Mesendoderm (in vitro differentiated cells): Measurements from ENCODE around the gene IFNG.
A peak's percentile ranks its signal among the peaks of the same experiment; 100 is the strongest.
"Not testable (repeated sequence)": the region's sequence is repeated elsewhere in the genome, so short reads cannot be mapped to it uniquely, and the experiment has no call there.

Experiments
- DNase-seq: peaks from one replicate; pipeline ENCODE4 v3.0.0; 2013
- H2AK5ac ChIP-seq: 2 replicates; pipeline ENCODE4 v1.6.1; 2013; ENCODE audit warnings: low read length, inconsistent platforms
- H2BK120ac ChIP-seq: 2 replicates; pipeline ENCODE4 v1.6.1; 2013; ENCODE audit warnings: low read depth, mild to moderate bottlenecking, low read length, moderate library complexity, mixed read lengths
- H2BK15ac ChIP-seq: replicated peaks from 2 replicates; pipeline ENCODE4 v1.6.1; 2013; ENCODE audit warnings: low read depth, mild to moderate bottlenecking, moderate library complexity
- H2BK5ac ChIP-seq: 2 replicates; pipeline ENCODE4 v1.6.1; 2013; ENCODE audit warnings: low read length, inconsistent platforms
- H3K18ac ChIP-seq: 2 replicates; pipeline ENCODE4 v1.6.1; 2013; ENCODE audit warnings: mild to moderate bottlenecking, low read length, mixed read lengths
- H3K23ac ChIP-seq: one replicate; pipeline ENCODE4 v1.6.1; 2013; ENCODE audit warnings: low read length
- H3K27ac ChIP-seq: 2 replicates; pipeline ENCODE4 v1.5.1; 2013; ENCODE audit warnings: low read depth, mild to moderate bottlenecking, inconsistent platforms, low read length, moderate library complexity
- H3K27me3 ChIP-seq: 2 replicates; pipeline ENCODE4 v1.6.1; 2013; ENCODE audit warnings: low read length, control low read depth, mild to moderate bottlenecking, inconsistent platforms; ENCODE audit not compliant: insufficient read depth, poor library complexity
- H3K36me3 ChIP-seq: 2 replicates; pipeline ENCODE4 v1.6.1; 2013; ENCODE audit warnings: low read length, inconsistent platforms; ENCODE audit not compliant: control insufficient read depth, insufficient read depth
- H3K4ac ChIP-seq: one replicate; pipeline ENCODE4 v1.6.1; 2013; ENCODE audit warnings: low read depth, mild to moderate bottlenecking, low read length, moderate library complexity
- H3K4me1 ChIP-seq: 2 replicates; pipeline ENCODE4 v1.6.1; 2013; ENCODE audit warnings: low read depth, low read length, inconsistent platforms; ENCODE audit not compliant: control insufficient read depth
- H3K4me2 ChIP-seq: 2 replicates; pipeline ENCODE4 v1.6.1; 2013; ENCODE audit warnings: low read length
- H3K4me3 ChIP-seq: 2 replicates; pipeline ENCODE4 v1.5.1; 2013; ENCODE audit warnings: mild to moderate bottlenecking, low read length
- H3K56ac ChIP-seq: one replicate; pipeline ENCODE4 v1.6.1; 2013; ENCODE audit warnings: low read length
- H3K79me1 ChIP-seq: 2 replicates; pipeline ENCODE4 v1.6.1; 2013; ENCODE audit warnings: low read length, inconsistent platforms
- H3K79me2 ChIP-seq: 2 replicates; pipeline ENCODE4 v1.6.1; 2013; ENCODE audit warnings: mild to moderate bottlenecking, low read length; ENCODE audit not compliant: control insufficient read depth, insufficient read depth
- H3K9ac ChIP-seq: 2 replicates; pipeline ENCODE4 v1.6.1; 2013; ENCODE audit warnings: low read length, inconsistent platforms
- H4K5ac ChIP-seq: one replicate; pipeline ENCODE4 v1.6.1; 2013; ENCODE audit warnings: low read length
- H4K8ac ChIP-seq: one replicate; pipeline ENCODE4 v1.6.1; 2013; ENCODE audit warnings: low read depth, mild to moderate bottlenecking, control low read depth, low read length, moderate library complexity
- WGBS: extraction: QIAGEN DNeasy Blood & Tissue Kit; methylation state at CpG from one replicate; pipeline ENCODE4 v1.1.7; 2013; ENCODE audit warnings: low lambda C conversion rate, missing lambda C conversion rate; ENCODE audit not compliant: insufficient coverage; ENCODE audit errors: extremely low coverage; 5-methylcytosine and 5-hydroxymethylcytosine counted together

The IFNG gene

GRCh38 chr12:68175557-68176061 lies 16.1 kb upstream of the IFNG start:
- no peak overlapping the region for H3K23ac ChIP-seq
- no peak overlapping the region for H3K9ac ChIP-seq
- H2BK120ac ChIP-seq = no peak overlapping the region
- no peak overlapping the region for H2BK5ac ChIP-seq
- H4K8ac ChIP-seq = no peak overlapping the region
- H3K79me2 ChIP-seq = no peaks in the 10 kb centered on the region
- H3K4me1 ChIP-seq = no peaks in the 10 kb centered on the region
- H2AK5ac ChIP-seq = no peak overlapping the region
- no peak overlapping the region for H3K4me2 ChIP-seq
- H3K27me3 ChIP-seq = no peaks in the 10 kb centered on the region
- WGBS = no CpG with 5 or more reads among the region's 4 CpGs
- DNase-seq = peak; percentile 39
- H2BK15ac ChIP-seq = no peak overlapping the region
- H3K4ac ChIP-seq = no peak overlapping the region
- H3K36me3 ChIP-seq = no peaks in the 10 kb centered on the region
- H3K56ac ChIP-seq = no peak overlapping the region
- no peak overlapping the region for H3K27ac ChIP-seq
- no peak overlapping the region for H4K5ac ChIP-seq
- H3K18ac ChIP-seq = no peak overlapping the region
- no peaks in the 10 kb centered on the region for H3K79me1 ChIP-seq
- H3K4me3 ChIP-seq = no peak overlapping the region

GRCh38 chr12:68174761-68175160 lies 15.2 kb upstream of the IFNG start:
- H3K56ac ChIP-seq, H2BK15ac ChIP-seq, H3K4me1 ChIP-seq, H3K36me3 ChIP-seq, H3K4me3 ChIP-seq, DNase-seq, H2AK5ac ChIP-seq, H3K9ac ChIP-seq, H3K79me1 ChIP-seq, H4K8ac ChIP-seq, H3K27me3 ChIP-seq, H3K79me2 ChIP-seq, H3K23ac ChIP-seq, H3K4ac ChIP-seq, H2BK120ac ChIP-seq, H3K4me2 ChIP-seq, H4K5ac ChIP-seq, H3K27ac ChIP-seq, H3K18ac ChIP-seq, H2BK5ac ChIP-seq: not testable (repeated sequence)
- WGBS = no CpG with 5 or more reads among the region's 3 CpGs

- no peaks in the 10 kb centered on the region for H3K27me3 ChIP-seq
- no peak overlapping the region for H2BK15ac ChIP-seq
- H3K27ac ChIP-seq = no peak overlapping the region
- no peak overlapping the region for H2AK5ac ChIP-seq
- H2BK5ac ChIP-seq = no peak overlapping the region
- H3K4ac ChIP-seq = no peak overlapping the region
- H3K4me2 ChIP-seq = no peak overlapping the region
- H4K5ac ChIP-seq = no peak overlapping the region
- no peak overlapping the region for H2BK120ac ChIP-seq
- no peak overlapping the region for H3K9ac ChIP-seq
- no peaks in the 10 kb centered on the region for H3K36me3 ChIP-seq
- H4K8ac ChIP-seq = no peak overlapping the region
- no peak overlapping the region for H3K23ac ChIP-seq
- no peaks in the 10 kb centered on the region for H3K79me1 ChIP-seq
- H3K56ac ChIP-seq = no peak overlapping the region
- no peak overlapping the region for H3K18ac ChIP-seq
- DNase-seq = no peak
- H3K4me3 ChIP-seq = no peak overlapping the region
- H3K79me2 ChIP-seq = no peaks in the 10 kb centered on the region
- no peaks in the 10 kb centered on the region for H3K4me1 ChIP-seq
Observed at GRCh38 chr12:68173792-68174191, 14.3 kb upstream of the IFNG start.

GRCh38 chr12:68170726-68171125 lies 11.2 kb upstream of the IFNG start:
- Histone ChIP-seq H2AK5ac (no peak overlapping the region), H3K23ac (no peak overlapping the region), H3K36me3 (no peaks in the 10 kb centered on the region), H4K8ac (no peak overlapping the region), H3K4me1 (no peaks in the 10 kb centered on the region), H3K9ac (no peak overlapping the region), H3K4ac (no peak overlapping the region), H3K4me3 (no peak overlapping the region), H2BK120ac (no peak overlapping the region), H3K18ac (no peak overlapping the region), H4K5ac (no peak overlapping the region), H3K56ac (no peak overlapping the region), H2BK5ac (no peak overlapping the region), H3K79me2 (no peaks in the 10 kb centered on the region), H2BK15ac (no peak overlapping the region), H3K79me1 (no peaks in the 10 kb centered on the region), H3K27me3 (no peaks in the 10 kb centered on the region), H3K4me2 (no peak overlapping the region), H3K27ac (no peak overlapping the region)
- no CpG with 5 or more reads among the region's 2 CpGs for WGBS
- DNase-seq = no peak

- no peak overlapping the region for H3K23ac ChIP-seq
- H3K18ac ChIP-seq = no peak overlapping the region
- H3K36me3 ChIP-seq = no peaks in the 10 kb centered on the region
- no peak overlapping the region for H3K9ac ChIP-seq
- no peak overlapping the region for H3K4ac ChIP-seq
- WGBS = no CpG with 5 or more reads among the region's 1 CpG
- H3K79me1 ChIP-seq = no peaks in the 10 kb centered on the region
- no peak overlapping the region for H4K5ac ChIP-seq
- no peak overlapping the region for H2AK5ac ChIP-seq
- no peak overlapping the region for H4K8ac ChIP-seq
- H3K56ac ChIP-seq = no peak overlapping the region
- no peaks in the 10 kb centered on the region for H3K4me1 ChIP-seq
- H3K4me2 ChIP-seq = no peak overlapping the region
- no peak overlapping the region for H2BK5ac ChIP-seq
- H2BK120ac ChIP-seq = no peak overlapping the region
- no peaks in the 10 kb centered on the region for H3K27me3 ChIP-seq
- no peak for DNase-seq
- H2BK15ac ChIP-seq = no peak overlapping the region
- no peak overlapping the region for H3K27ac ChIP-seq
- H3K79me2 ChIP-seq = no peaks in the 10 kb centered on the region
- H3K4me3 ChIP-seq = no peak overlapping the region
Observed at GRCh38 chr12:68169213-68169889, 9.8 kb upstream of the IFNG start.

- Histone ChIP-seq H3K36me3 (no peaks in the 10 kb centered on the region), H2BK15ac (no peak overlapping the region), H2BK5ac (no peak overlapping the region), H3K4me3 (no peak overlapping the region), H3K4me2 (no peak overlapping the region), H4K8ac (no peak overlapping the region), H3K4ac (no peak overlapping the region), H3K56ac (no peak overlapping the region), H3K9ac (no peak overlapping the region), H3K23ac (no peak overlapping the region), H3K4me1 (no peaks in the 10 kb centered on the region), H3K18ac (no peak overlapping the region), H2AK5ac (no peak overlapping the region), H3K79me1 (no peaks in the 10 kb centered on the region), H2BK120ac (no peak overlapping the region), H3K79me2 (no peaks in the 10 kb centered on the region), H3K27ac (no peak overlapping the region), H4K5ac (no peak overlapping the region), H3K27me3 (no peaks in the 10 kb centered on the region)
- no CpG with 5 or more reads among the region's 5 CpGs for WGBS
- DNase-seq = no peak
Observed at GRCh38 chr12:68166317-68166831, 6.8 kb upstream of the IFNG start.
